ENCODE measurements around the gene KCMF1. TPM values are rescaled to one million over a fixed set of nuclear protein-coding genes. Genes with fewer than 3 reads are reported as not detected.

The KCMF1 gene
- total RNA-seq (10 to 100 TPM; 53.9 to 56.9 TPM), polyA plus RNA-seq (ENCODE audit: insufficient read depth, low read depth, low replicate concordance) (141 TPM)
- long read RNA-seq, donor 1, full-length matches to known transcripts: 23 of 30 reads
- long read RNA-seq, donor 1, partial matches to known transcripts: 7 of 30 reads
- long read RNA-seq, donor 1, other reads (novel, unspliced or antisense): 0 of 30 reads
- long read RNA-seq, donor 2, full-length matches to known transcripts: 5 of 22 reads
- long read RNA-seq, donor 2, partial matches to known transcripts: 17 of 22 reads
- long read RNA-seq, donor 2, other reads (novel, unspliced or antisense): 0 of 22 reads

DNA sequence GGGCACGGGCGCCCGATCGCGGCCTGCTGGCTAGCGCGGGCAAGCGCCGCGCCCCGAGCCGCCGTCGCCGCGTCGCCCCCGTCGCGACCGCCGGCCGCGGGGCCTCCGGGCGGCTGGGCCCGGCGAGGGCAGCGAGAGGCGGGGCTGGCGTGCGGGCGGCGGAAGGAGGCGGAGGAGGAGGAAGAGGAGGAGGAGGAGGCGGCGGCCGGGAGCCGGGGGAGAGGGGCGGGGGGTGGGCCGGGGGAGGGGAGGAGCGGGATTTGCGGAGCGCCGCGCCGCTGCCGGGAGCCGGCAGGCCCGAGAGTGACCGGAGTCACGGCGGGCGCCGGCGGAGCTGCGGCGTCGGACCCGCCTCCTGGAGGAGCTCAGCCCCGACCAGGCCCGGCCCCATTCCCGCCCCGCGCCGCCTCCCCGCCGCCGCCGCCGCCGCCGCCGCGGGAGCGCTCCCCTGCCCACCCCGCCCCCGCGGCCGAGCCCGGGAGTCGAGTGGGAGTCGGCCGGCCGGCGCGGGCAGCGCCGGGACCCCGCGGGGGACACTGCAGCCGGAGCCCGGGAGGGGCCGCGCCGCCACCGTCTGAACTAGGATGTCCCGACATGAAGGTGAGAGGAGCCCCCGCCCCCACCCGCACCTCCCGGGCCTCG, at the start of gene KCMF1:
Gene KCMF1, plus strand, starts transcription at position 294 of the 642 bp plus-strand sequence. Its CDS starts 291 bp downstream, at position 585.
- peak; percentile 75 for DNase-seq
- Histone ChIP-seq H3K36me3 (ENCODE audit: low read depth, missing control alignments) (no peaks in the 10 kb centered on the region), H3K4me3 (peak within 1 kb of the TSS; percentile 93 to 94), H3K4me1 (peaks cover 12% of the 10 kb centered on the region), H3K27ac (peak within 1 kb of the TSS; percentile 95 to 97), H3K27me3 (no peaks in the 10 kb centered on the region), H3K9me3 (no peaks in the 10 kb centered on the region)
- WGBS, 2 donors: 1% methylated on average over 14 to 48 of the region's 102 CpGs
- TF ChIP-seq POLR2A (IDR thresholded peaks at IDR 0.05): no peak
- TF ChIP-seq, protein P1, sequence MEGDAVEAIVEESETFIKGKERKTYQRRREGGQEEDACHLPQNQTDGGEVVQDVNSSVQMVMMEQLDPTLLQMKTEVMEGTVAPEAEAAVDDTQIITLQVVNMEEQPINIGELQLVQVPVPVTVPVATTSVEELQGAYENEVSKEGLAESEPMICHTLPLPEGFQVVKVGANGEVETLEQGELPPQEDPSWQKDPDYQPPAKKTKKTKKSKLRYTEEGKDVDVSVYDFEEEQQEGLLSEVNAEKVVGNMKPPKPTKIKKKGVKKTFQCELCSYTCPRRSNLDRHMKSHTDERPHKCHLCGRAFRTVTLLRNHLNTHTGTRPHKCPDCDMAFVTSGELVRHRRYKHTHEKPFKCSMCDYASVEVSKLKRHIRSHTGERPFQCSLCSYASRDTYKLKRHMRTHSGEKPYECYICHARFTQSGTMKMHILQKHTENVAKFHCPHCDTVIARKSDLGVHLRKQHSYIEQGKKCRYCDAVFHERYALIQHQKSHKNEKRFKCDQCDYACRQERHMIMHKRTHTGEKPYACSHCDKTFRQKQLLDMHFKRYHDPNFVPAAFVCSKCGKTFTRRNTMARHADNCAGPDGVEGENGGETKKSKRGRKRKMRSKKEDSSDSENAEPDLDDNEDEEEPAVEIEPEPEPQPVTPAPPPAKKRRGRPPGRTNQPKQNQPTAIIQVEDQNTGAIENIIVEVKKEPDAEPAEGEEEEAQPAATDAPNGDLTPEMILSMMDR (IDR thresholded peaks at IDR 0.05): no peak
- intact Hi-C loops (cut with DNase I; ENCODE audit: low total_unique reads): no loop called here

DNA sequence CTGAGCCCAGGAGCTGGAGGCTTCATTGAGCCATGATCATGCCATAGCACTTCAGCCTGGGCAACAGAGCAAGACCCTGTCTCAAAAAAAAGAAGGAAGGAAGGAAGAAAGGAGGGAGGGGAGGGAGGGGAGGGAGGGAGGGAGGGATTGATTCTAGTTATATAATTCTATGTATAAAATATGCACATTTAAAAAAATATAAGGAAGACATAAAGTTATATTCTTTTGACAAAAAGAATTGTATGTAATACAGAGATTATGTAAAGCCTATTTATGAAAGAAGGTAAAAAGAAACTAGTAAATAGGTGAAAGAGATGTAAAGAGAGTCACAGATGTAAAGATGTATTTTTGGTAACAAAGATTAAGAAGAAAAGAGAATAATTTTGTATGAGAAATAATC, 48.0 kb upstream of the KCMF1 start:
- H3K4me1 ChIP-seq: peaks cover 12% of the 10 kb centered on the region
- no peak overlapping the region for H3K27ac ChIP-seq
- intact Hi-C loops (cut with DNase I; ENCODE audit: low total_unique reads): no loop called here
- no peaks in the 10 kb centered on the region for H3K36me3 ChIP-seq (ENCODE audit: low read depth, missing control alignments)
- TF ChIP-seq, protein P1 (IDR thresholded peaks at IDR 0.05): no peak
- no peak for TF ChIP-seq POLR2A (IDR thresholded peaks at IDR 0.05)
- no peaks in the 10 kb centered on the region for H3K27me3 ChIP-seq
- H3K4me3 ChIP-seq: no peak overlapping the region
- no peaks in the 10 kb centered on the region for H3K9me3 ChIP-seq
- DNase-seq: no peak

DNA sequence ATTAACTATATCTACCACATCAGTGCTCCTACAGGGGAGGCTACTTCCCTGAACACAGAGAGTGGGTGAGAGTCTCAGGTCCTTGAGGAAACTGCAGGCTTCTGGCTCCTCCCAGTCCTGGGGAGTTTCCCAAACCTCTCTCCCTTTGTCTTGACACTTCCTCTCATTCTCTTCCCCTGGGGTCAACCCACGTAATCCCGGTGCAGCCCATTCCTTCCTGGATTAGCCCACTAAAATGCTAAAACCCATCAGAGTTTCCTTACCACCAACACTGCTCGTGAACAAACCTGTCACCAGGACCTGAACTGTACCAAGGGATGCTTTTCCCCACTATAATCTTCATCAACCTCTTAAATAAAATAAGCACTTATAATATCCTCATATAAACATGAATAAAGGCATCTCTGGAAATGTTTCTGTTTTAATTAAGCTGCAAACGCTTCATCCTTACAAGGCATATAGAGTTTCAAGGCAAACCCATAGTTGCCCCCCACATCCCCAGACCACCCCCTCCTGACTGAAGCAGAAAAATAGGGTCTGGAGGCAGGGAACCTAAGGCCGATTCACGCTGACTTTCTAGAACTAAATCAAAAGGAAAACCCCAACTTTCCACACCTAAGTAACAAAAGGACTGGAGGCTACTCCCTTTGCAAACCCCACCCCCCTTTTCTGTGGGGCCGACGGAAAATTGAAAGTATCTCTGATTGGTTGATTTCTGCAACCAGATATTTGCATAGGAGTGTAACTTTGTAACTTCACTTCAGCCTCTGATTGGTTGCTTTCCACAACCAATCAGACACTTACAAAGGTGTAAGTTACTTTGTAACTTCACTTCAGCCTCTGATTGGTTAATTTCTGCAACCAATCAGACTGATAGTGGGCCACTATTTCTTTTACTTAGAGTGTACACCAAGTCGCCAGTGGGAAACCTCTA, 46.5 kb upstream of the KCMF1 start:
- peak overlapping the region in 1 of 2 donors; percentile 5 for H3K4me3 ChIP-seq
- no peaks in the 10 kb centered on the region for H3K27me3 ChIP-seq
- TF ChIP-seq POLR2A (IDR thresholded peaks at IDR 0.05): no peak
- TF ChIP-seq, protein P1 (IDR thresholded peaks at IDR 0.05): no peak
- intact Hi-C loops (cut with DNase I; ENCODE audit: low total_unique reads): no loop called here
- H3K4me1 ChIP-seq: peaks cover 12% of the 10 kb centered on the region
- peak overlapping the region; percentile 24 to 76 for H3K27ac ChIP-seq
- H3K36me3 ChIP-seq (ENCODE audit: low read depth, missing control alignments): no peaks in the 10 kb centered on the region
- DNase-seq: peak; percentile 79
- 26 to 30% methylated on average over 9 of the region's 9 CpGs for WGBS, 2 donors
- H3K9me3 ChIP-seq: no peaks in the 10 kb centered on the region

DNA sequence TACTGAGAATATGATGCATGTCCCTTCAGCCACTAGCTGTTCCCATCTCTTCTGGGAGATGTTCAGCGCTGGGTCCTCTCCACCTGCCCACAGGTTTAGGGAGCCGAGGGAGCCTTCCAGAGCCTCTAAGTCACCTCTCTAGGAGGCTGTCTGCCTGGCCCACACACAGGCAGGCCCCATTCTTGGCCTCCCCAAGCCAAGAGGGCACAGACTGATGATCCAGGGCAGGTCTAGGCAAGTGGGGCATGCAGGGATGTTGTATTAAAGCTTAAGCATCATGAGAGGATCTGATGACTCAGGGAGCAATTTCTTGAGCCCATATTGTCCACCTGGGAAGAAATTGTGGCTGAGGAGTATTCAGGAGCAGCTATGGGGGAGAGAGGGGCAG, 45.6 kb upstream of the KCMF1 start:
- H3K4me3 ChIP-seq: no peak overlapping the region
- 71% methylated on average over 2 of the region's 2 CpGs for WGBS, 2 donors
- H3K27ac ChIP-seq: peak overlapping the region; percentile 15 to 40
- TF ChIP-seq POLR2A (IDR thresholded peaks at IDR 0.05): no peak
- TF ChIP-seq, protein P1 (IDR thresholded peaks at IDR 0.05): no peak
- H3K4me1 ChIP-seq: peaks cover 8% of the 10 kb centered on the region
- H3K9me3 ChIP-seq: no peaks in the 10 kb centered on the region
- DNase-seq: no peak
- no peaks in the 10 kb centered on the region for H3K27me3 ChIP-seq
- no peaks in the 10 kb centered on the region for H3K36me3 ChIP-seq (ENCODE audit: low read depth, missing control alignments)
- intact Hi-C loops (cut with DNase I; ENCODE audit: low total_unique reads): no loop called here
